GM12892 (cell line): ENCODE measurements around the gene USP46.

Experiments used
- POLR2A ChIP-seq: IDR thresholded peaks from 2 replicates; pipeline ENCODE4 v1.6.1; 2011; ENCODE audit warnings: low read depth, low read length, control low read depth
- POLR2AphosphoS5 ChIP-seq: IDR thresholded peaks from 2 replicates; pipeline ENCODE4 v1.6.1; 2011; ENCODE audit warnings: low read depth, low read length, control low read depth
- TAF1 ChIP-seq: IDR thresholded peaks from 2 replicates; pipeline ENCODE4 v1.6.1; 2011; ENCODE audit warnings: low read depth, mild to moderate bottlenecking, control low read depth, low read length, borderline replicate concordance

- TF ChIP-seq POLR2A (peak; percentile 77), TAF1 (no peak), POLR2AphosphoS5 (no peak)
Measured at GRCh38 chr4:52659001-52659721, at the start of gene USP46.
